ENCODE measurements around the gene TMEM143. TPM values are rescaled to one million over a fixed set of nuclear protein-coding genes. Genes with fewer than 3 reads are reported as not detected.

Gene TMEM143
- total and polyA plus RNA-seq, 2 of the 8 experiments (the other 6 are each of a cell fraction or from before 2014, with no cell fraction given) = 14.2 to 19.1 TPM

DNA sequence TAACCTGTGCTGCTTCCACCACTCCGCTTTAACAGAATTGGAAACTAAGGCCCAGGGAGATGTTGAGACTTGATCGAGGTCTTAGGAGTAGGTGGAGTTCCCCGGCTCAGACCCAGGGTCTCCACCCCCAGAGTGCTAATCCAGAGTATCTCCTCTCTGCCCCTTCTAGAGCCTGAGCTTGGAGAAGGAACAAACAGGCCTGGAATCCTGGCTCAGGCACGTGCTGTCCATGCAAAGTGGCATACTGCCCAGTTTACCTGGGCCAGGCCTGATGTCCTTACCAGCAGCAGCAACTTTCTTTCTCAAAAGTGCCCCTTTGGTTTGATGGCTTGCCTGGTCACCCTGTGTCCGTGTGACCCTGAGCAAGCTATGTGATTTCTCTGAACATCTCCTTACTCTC, 4.1 kb upstream of the TMEM143 start:
- no peaks in the 10 kb centered on the region for H4K20me1 ChIP-seq (replicated peaks in 1 of 2; ENCODE audit: control insufficient read depth in 1 of 2, insufficient read depth in 2 of 2, low read length in 2 of 2)
- H3K4ac ChIP-seq (replicated peaks; ENCODE audit: insufficient read length, low read depth, low read length) = no peak overlapping the region
- DNase-seq (ENCODE audit: low read depth in 1 of 2, low spot score in 2 of 2) (no peak), FAIRE-seq (no peak)
- H2BK5ac ChIP-seq (ENCODE audit: low read depth, low read length) = no peak overlapping the region
- no peaks in the 10 kb centered on the region for H3K79me1 ChIP-seq (ENCODE audit: low read depth, low read length)
- no peak overlapping the region for H3K18ac ChIP-seq (ENCODE audit: extremely low read depth, low read length)
- no peak overlapping the region for H3K27ac ChIP-seq (ENCODE audit: low read depth, low read length)
- H3K4me1 ChIP-seq (replicated peaks in 1 of 4; ENCODE audit: control insufficient read depth in 3 of 4, insufficient read depth in 4 of 4, low read length in 3 of 4) = peaks cover 0 to 5% (median 4%) of the 10 kb centered on the region in 4 experiments; a peak in 4 of 7 replicates
- H3K23me2 ChIP-seq (ENCODE audit: low read depth, low read length) = peaks cover 7% of the 10 kb centered on the region
- H3K4me2 ChIP-seq (ENCODE audit: insufficient read depth in 1 of 2, low read depth in 2 of 2, low read length in 2 of 2) = no peak overlapping the region
- H2AK5ac ChIP-seq (ENCODE audit: low read depth, low read length) = no peak overlapping the region
- 90% methylated on average over 5 of the region's 5 CpGs; no CpG with 5 or more reads in 1 of the 2 experiments for WGBS, 2 experiments (ENCODE audit: extremely low coverage in 1 of 2, insufficient coverage in 1 of 2, insufficient read length in 1 of 2, insufficient replicate concordance in 2 of 2, low coverage in 1 of 2, low lambda C conversion rate in 2 of 2, missing lambda C conversion rate in 1 of 2)
- H4K8ac ChIP-seq (ENCODE audit: extremely low read depth, insufficient read depth, low read length) = no peak overlapping the region; the same call in 1 of the 2 replicates
- CTCF ChIA-PET (ENCODE audit: partially characterized antibody) = interaction anchor here (0.7 to 1.4 kb wide), 2 partner anchors 14 to 15 kb away, joined by 3 read pairs; no protein-coding TSS in a partner anchor
- H2BK15ac ChIP-seq (ENCODE audit: low read length) = no peak overlapping the region
- peaks cover 0 to 10% (median 2%) of the 10 kb centered on the region in 4 experiments; a peak in 3 of 7 replicates for H3K27me3 ChIP-seq (replicated peaks in 1 of 4; ENCODE audit: control insufficient read depth in 3 of 4, extremely low read depth in 1 of 4, insufficient read depth in 3 of 4, low read length in 3 of 4)
- no peak overlapping the region for H2BK120ac ChIP-seq (replicated peaks; ENCODE audit: low read depth, low read length)
- no peak overlapping the region for H2AFZ ChIP-seq (ENCODE audit: low read length)
- no peak overlapping the region for H3K4me3 ChIP-seq (ENCODE audit: extremely low read depth in 1 of 4, insufficient read depth in 2 of 4, low read depth in 3 of 4, low read length in 4 of 4)
- no peaks in the 10 kb centered on the region; a peak in 1 of 8 replicates for H3K36me3 ChIP-seq (ENCODE audit: control insufficient read depth in 2 of 4, insufficient read depth in 4 of 4, low read length in 3 of 4)
- H3K56ac ChIP-seq (replicated peaks; ENCODE audit: insufficient read length, low read depth, low read length) = no peak overlapping the region
- H3K14ac ChIP-seq (ENCODE audit: insufficient read length) = no peak overlapping the region
- POLR2A ChIA-PET (ENCODE audit: partially characterized antibody) = interaction anchor here (0.6 to 1.6 kb wide), 4 partner anchors 11 to 33 kb away, joined by 3 to 4 read pairs (median 4); no protein-coding TSS in a partner anchor
- H2BK12ac ChIP-seq (ENCODE audit: low read depth, low read length) = 0 out of 2 replicates have a peak overlapping the region, but pooled peaks have one; percentile 50
- no peak overlapping the region for H3K9ac ChIP-seq (replicated peaks in 1 of 4; ENCODE audit: extremely low read depth in 1 of 4, low read depth in 3 of 4, low read length in 3 of 4)
- no peaks in the 10 kb centered on the region for H3K79me2 ChIP-seq (ENCODE audit: control insufficient read depth in 1 of 2, insufficient read depth in 2 of 2, low read length in 2 of 2)
- no peak overlapping the region for H4K5ac ChIP-seq (ENCODE audit: insufficient read length, low read depth, low read length)
- no peak overlapping the region for H3K23ac ChIP-seq (ENCODE audit: insufficient read length)
- H3K9me3 ChIP-seq (ENCODE audit: insufficient read depth in 2 of 2, low read depth in 1 of 2, low read length in 1 of 2) = no peaks in the 10 kb centered on the region
- no peak overlapping the region for H4K91ac ChIP-seq (replicated peaks; ENCODE audit: insufficient read length, low read length)
- H2BK20ac ChIP-seq (ENCODE audit: low read length) = no peak overlapping the region
- TF ChIP-seq HDAC2 (IDR thresholded peaks at IDR 0.05; ENCODE audit: borderline replicate concordance in 1 of 2, low read depth in 2 of 2, low read length in 2 of 2) = no peak
- TF ChIP-seq CTBP2 (IDR thresholded peaks at IDR 0.05; ENCODE audit: borderline replicate concordance, insufficient read depth, insufficient read length, low read length) = no peak
- TF ChIP-seq SAP30 (IDR thresholded peaks at IDR 0.05; ENCODE audit: insufficient read depth, insufficient replicate concordance, low read length) = no peak
- no peak for TF ChIP-seq EP300 (IDR thresholded peaks at IDR 0.05; ENCODE audit: borderline replicate concordance in 1 of 2, low read depth in 2 of 2, low read length in 2 of 2)
- TF ChIP-seq SP2 (IDR thresholded peaks at IDR 0.05; ENCODE audit: low read length) = no peak
- no peak for TF ChIP-seq GTF2F1 (IDR thresholded peaks at IDR 0.05; ENCODE audit: borderline replicate concordance, low read depth, low read length)
- no peak for TF ChIP-seq CREB1 (IDR thresholded peaks at IDR 0.05)
- TF ChIP-seq CHD1 (IDR thresholded peaks at IDR 0.05; ENCODE audit: low read depth, low read length) = no peak
- no peak for TF ChIP-seq TEAD4 (IDR thresholded peaks at IDR 0.05; ENCODE audit: low read depth, low read length)
